H1 (cell line): ENCODE data around the gene ADRB1. TPM values are rescaled to one million over a fixed set of nuclear protein-coding genes. Genes with fewer than 3 reads are reported as not detected.

Experiments
- CTCF ChIA-PET: fragments of 300-600 bp; sonication (Branson Sonifier 250); formaldehyde crosslinking; loops from one replicate; lab custom pipeline; 2021; ENCODE audit not compliant: partially characterized antibody; lab: Charles Lee
- POLR2A ChIA-PET: fragments of 300-600 bp; sonication (Branson Sonifier 250); formaldehyde crosslinking; loops from one replicate; lab custom pipeline; 2021; ENCODE audit warnings: inconsistent platforms; ENCODE audit not compliant: partially characterized antibody; lab: Charles Lee
- DNase-seq, 2 experiments: peaks; one replicate each; pipeline versions ENCODE4 v3.0.0 to v3.0.0-alpha.2; 2010 to 2022; ENCODE audit warnings: low spot score in 2 of 2, low read depth in 1 of 2, mixed read lengths in 1 of 2
- FAIRE-seq: peaks from 2 replicates; lab custom pipeline; 2011; peaks lifted over from hg19 to GRCh38; lab: Jason Lieb, UNC
- H2AFZ ChIP-seq: 2 replicates; pipeline ENCODE4 v1.8.1; 2012; ENCODE audit warnings: low read length, inconsistent platforms
- H2AK5ac ChIP-seq: 2 replicates; pipeline ENCODE4 v1.6.1; 2013; ENCODE audit warnings: low read depth, low read length
- H2BK120ac ChIP-seq: replicated peaks from 2 replicates; pipeline ENCODE3; 2013; ENCODE audit warnings: low read depth, low read length, inconsistent platforms
- H2BK12ac ChIP-seq: 2 replicates; pipeline ENCODE4 v1.6.1; 2013; ENCODE audit warnings: low read depth, low read length
- H2BK15ac ChIP-seq: 2 replicates; pipeline ENCODE4 v1.6.1; 2013; ENCODE audit warnings: low read length
- H2BK20ac ChIP-seq: 2 replicates; pipeline ENCODE4 v1.6.1; 2013; ENCODE audit warnings: low read length
- H2BK5ac ChIP-seq: 2 replicates; pipeline ENCODE4 v1.6.1; 2013; ENCODE audit warnings: low read depth, low read length
- H3K14ac ChIP-seq: 2 replicates; pipeline ENCODE4 v1.6.1; 2013; ENCODE audit warnings: inconsistent platforms; ENCODE audit not compliant: insufficient read length
- H3K18ac ChIP-seq: 2 replicates; pipeline ENCODE4 v1.6.1; 2013; ENCODE audit warnings: low read length; ENCODE audit errors: extremely low read depth
- H3K23ac ChIP-seq: 2 replicates; pipeline ENCODE4 v1.6.1; 2013; ENCODE audit warnings: inconsistent platforms; ENCODE audit not compliant: insufficient read length
- H3K23me2 ChIP-seq: 2 replicates; pipeline ENCODE4 v1.6.1; 2013; ENCODE audit warnings: low read depth, low read length
- H3K27ac ChIP-seq: 2 replicates; pipeline ENCODE4 v1.6.1; 2011; ENCODE audit warnings: low read depth, low read length, inconsistent platforms
- H3K27me3 ChIP-seq, 4 experiments: replicated peaks in 1 of 4; 1 replicate in 1 of 4; 2 replicates in 3 of 4; pipeline versions ENCODE4 v1.6.1 to v1.8.1; 2011 to 2013; ENCODE audit warnings: low read length in 3 of 4, mild to moderate bottlenecking in 3 of 4, inconsistent platforms in 2 of 4, mixed read lengths in 2 of 4, moderate library complexity in 1 of 4; ENCODE audit not compliant: control insufficient read depth in 3 of 4, insufficient read depth in 3 of 4; ENCODE audit errors: extremely low read depth in 1 of 4
- H3K36me3 ChIP-seq, 4 experiments: 2 replicates each; pipeline versions ENCODE4 v1.6.1 to v1.8.1; 2011 to 2013; ENCODE audit warnings: mild to moderate bottlenecking in 4 of 4, low read length in 3 of 4, moderate library complexity in 2 of 4, control low read depth in 1 of 4, inconsistent platforms in 1 of 4; ENCODE audit not compliant: insufficient read depth in 4 of 4, control insufficient read depth in 2 of 4
- H3K4ac ChIP-seq: replicated peaks from 2 replicates; pipeline ENCODE3; 2013; ENCODE audit warnings: low read length, low read depth, mixed read lengths, inconsistent platforms; ENCODE audit not compliant: insufficient read length
- H3K4me1 ChIP-seq, 4 experiments: replicated peaks in 1 of 4; 1 replicate in 1 of 4; 2 replicates in 3 of 4; pipeline versions ENCODE4 v1.6.1 to v1.8.1; 2011 to 2013; ENCODE audit warnings: low read length in 3 of 4, inconsistent platforms in 2 of 4, mixed read lengths in 1 of 4; ENCODE audit not compliant: insufficient read depth in 4 of 4, control insufficient read depth in 3 of 4
- H3K4me2 ChIP-seq, 2 experiments: 2 replicates each; pipeline versions ENCODE4 v1.6.1 to v1.8.1; 2011 to 2013; ENCODE audit warnings: low read depth in 2 of 2, low read length in 2 of 2, control low read depth in 1 of 2, inconsistent platforms in 1 of 2, mild to moderate bottlenecking in 1 of 2; ENCODE audit not compliant: insufficient read depth in 1 of 2
- H3K4me3 ChIP-seq, 4 experiments: fragments of 200-600, 300-600 bp in 1 of 4; sonication (generic), shearing (Covaris generic), sonication (Bioruptor Twin) in 1 of 4; 2 replicates each; pipeline versions ENCODE4 v1.5.1 to v1.8.1; 2011 to 2016; ENCODE audit warnings: low read length in 4 of 4, low read depth in 3 of 4, control low read depth in 2 of 4, inconsistent platforms in 2 of 4, mild to moderate bottlenecking in 2 of 4, mixed read lengths in 1 of 4, moderate library complexity in 1 of 4; ENCODE audit not compliant: insufficient read depth in 2 of 4; ENCODE audit errors: extremely low read depth in 1 of 4
- H3K56ac ChIP-seq: replicated peaks from 2 replicates; pipeline ENCODE3; 2013; ENCODE audit warnings: low read depth, mild to moderate bottlenecking, mixed read lengths, low read length, inconsistent platforms; ENCODE audit not compliant: insufficient read length
- H3K79me1 ChIP-seq: 2 replicates; pipeline ENCODE4 v1.6.1; 2013; ENCODE audit warnings: low read depth, low read length, control low read depth
- H3K79me2 ChIP-seq, 2 experiments: 2 replicates each; pipeline versions ENCODE4 v1.6.1 to v1.8.1; 2012 to 2013; ENCODE audit warnings: low read length in 2 of 2, mild to moderate bottlenecking in 2 of 2, inconsistent platforms in 1 of 2; ENCODE audit not compliant: insufficient read depth in 2 of 2, control insufficient read depth in 1 of 2
- H3K9ac ChIP-seq, 4 experiments: replicated peaks in 1 of 4; 1 replicate in 1 of 4; 2 replicates in 3 of 4; pipeline versions ENCODE4 v1.6.1 to v1.8.1; 2011 to 2013; ENCODE audit warnings: low read depth in 3 of 4, low read length in 3 of 4, control low read depth in 2 of 4, mild to moderate bottlenecking in 2 of 4, moderate library complexity in 2 of 4, inconsistent platforms in 1 of 4; ENCODE audit errors: extremely low read depth in 1 of 4
- H3K9me3 ChIP-seq, 2 experiments: 2 replicates each; pipeline versions ENCODE4 v1.6.1 to v1.8.1; 2012 to 2013; ENCODE audit warnings: mild to moderate bottlenecking in 2 of 2, moderate library complexity in 2 of 2, control low read depth in 1 of 2, inconsistent platforms in 1 of 2, low read depth in 1 of 2, low read length in 1 of 2, mixed read lengths in 1 of 2; ENCODE audit not compliant: insufficient read depth in 2 of 2
- H4K20me1 ChIP-seq, 2 experiments: replicated peaks in 1 of 2; 2 replicates each; pipeline versions ENCODE3 to v1.8.1; 2011 to 2013; ENCODE audit warnings: inconsistent platforms in 2 of 2, low read length in 2 of 2, mild to moderate bottlenecking in 1 of 2; ENCODE audit not compliant: insufficient read depth in 2 of 2, control insufficient read depth in 1 of 2
- H4K5ac ChIP-seq: 2 replicates; pipeline ENCODE4 v1.6.1; 2013; ENCODE audit warnings: low read length, low read depth, mixed read lengths, inconsistent platforms; ENCODE audit not compliant: insufficient read length
- H4K8ac ChIP-seq: 2 replicates; pipeline ENCODE4 v1.8.0; 2013; ENCODE audit warnings: mild to moderate bottlenecking, moderate library complexity, low read length, inconsistent platforms; ENCODE audit not compliant: insufficient read depth; ENCODE audit errors: extremely low read depth
- H4K91ac ChIP-seq: replicated peaks from 2 replicates; pipeline ENCODE3; 2013; ENCODE audit warnings: low read length, mixed read lengths, inconsistent platforms; ENCODE audit not compliant: insufficient read length
- BRCA1 ChIP-seq: IDR thresholded peaks from 2 replicates; pipeline ENCODE4 v1.6.1; 2012; ENCODE audit warnings: low read depth, low read length, improper control_type of control experiment
- CBX5 ChIP-seq: fragments of 300-800, 300-1000 bp; sonication (generic); IDR thresholded peaks from 2 replicates; pipeline ENCODE4 v1.7.1; 2016; ENCODE audit warnings: antibody characterized with exemption, low read length, low read depth
- CTBP2 ChIP-seq: IDR thresholded peaks from 2 replicates; pipeline ENCODE4 v1.7.0; 2011; ENCODE audit warnings: borderline replicate concordance, mild to moderate bottlenecking, moderate library complexity, mixed read lengths, low read length; ENCODE audit not compliant: insufficient read depth, insufficient read length
- EP300 ChIP-seq, 2 experiments: IDR thresholded peaks; 1 replicate in 1 of 2; 2 replicates in 1 of 2; pipeline ENCODE4 v1.6.1; 2011 to 2012; ENCODE audit warnings: low read depth in 2 of 2, low read length in 2 of 2, mild to moderate bottlenecking in 2 of 2, borderline replicate concordance in 1 of 2, inconsistent platforms in 1 of 2, moderate library complexity in 1 of 2
- GABPA ChIP-seq: IDR thresholded peaks from 2 replicates; pipeline ENCODE4 v1.6.1; 2011; ENCODE audit warnings: mild to moderate bottlenecking, low read length, moderate library complexity, borderline replicate concordance; ENCODE audit not compliant: insufficient read depth
- HDAC6 ChIP-seq: IDR thresholded peaks from one replicate; pipeline ENCODE4 v1.7.1; 2012; ENCODE audit warnings: low read depth, mild to moderate bottlenecking, inconsistent platforms, low read length, moderate library complexity
- JUN ChIP-seq: IDR thresholded peaks from 2 replicates; pipeline ENCODE4 v1.6.1; 2011; ENCODE audit warnings: low read depth, mild to moderate bottlenecking, improper control_type of control experiment, low read length
- JUND ChIP-seq: IDR thresholded peaks from 2 replicates; pipeline ENCODE4 v1.6.1; 2011; ENCODE audit warnings: mild to moderate bottlenecking, improper control_type of control experiment, low read length
- KDM1A ChIP-seq: fragments of 200-600, 300-600 bp; sonication (generic); IDR thresholded peaks from 2 replicates; pipeline ENCODE4 v1.7.1; 2016; ENCODE audit warnings: mild to moderate bottlenecking, low read length, borderline replicate concordance
- RBBP5 ChIP-seq: IDR thresholded peaks from 2 replicates; pipeline ENCODE4 v1.7.1; 2012; ENCODE audit warnings: low read depth, mild to moderate bottlenecking, inconsistent platforms, low read length, moderate library complexity, borderline replicate concordance
- SIRT6 ChIP-seq: IDR thresholded peaks from one replicate; pipeline ENCODE4 v1.7.1; 2012; ENCODE audit warnings: low read length, inconsistent platforms
- SP1 ChIP-seq: IDR thresholded peaks from 2 replicates; pipeline ENCODE4 v1.6.1; 2011; ENCODE audit warnings: low read depth, low read length
- SUZ12 ChIP-seq: fragments of 200-600 bp; sonication (generic); IDR thresholded peaks from 2 replicates; pipeline ENCODE4 v1.6.1; 2012; ENCODE audit warnings: mild to moderate bottlenecking, inconsistent platforms, low read length, moderate library complexity, mixed read lengths
- TAF1 ChIP-seq: IDR thresholded peaks from 2 replicates; pipeline ENCODE4 v1.6.1; 2011; ENCODE audit warnings: mild to moderate bottlenecking, low read depth, low read length
- TEAD4 ChIP-seq: IDR thresholded peaks from 2 replicates; pipeline ENCODE4 v1.6.1; 2012; ENCODE audit warnings: low read depth, low read length, inconsistent platforms, mixed read lengths
- WGBS, 2 experiments: shearing (Covaris generic) in 1 of 2; methylation state at CpG; one replicate each; pipeline versions ENCODE4 v1.1.6 to v1.1.7; 2013 to 2015; ENCODE audit warnings: low lambda C conversion rate in 2 of 2, mixed read lengths in 2 of 2, inconsistent platforms in 1 of 2, low coverage in 1 of 2, missing lambda C conversion rate in 1 of 2; ENCODE audit not compliant: insufficient replicate concordance in 2 of 2, insufficient coverage in 1 of 2, insufficient read length in 1 of 2; ENCODE audit errors: extremely low coverage in 1 of 2, missing lambda C conversion rate in 1 of 2; 5-methylcytosine and 5-hydroxymethylcytosine counted together
- polyA plus RNA-seq, 7 experiments: library from polyadenylated mRNA; depleted of rRNA in 3 of 7; stranded (reverse) in 5 of 7; unstranded in 2 of 7; fragments of >200 nt in 5 of 7; fragments of 200-250 nt in 2 of 7; gene quantifications; 1 replicate in 5 of 7; 2 replicates in 1 of 7; 4 replicates in 1 of 7; pipeline versions ENCODE4 v1.2.1 to v1.2.3, GENCODE V29; 2011 to 2013; ENCODE audit warnings: missing spikeins in 2 of 7, mixed read lengths in 2 of 7
- total RNA-seq: library from RNA; stranded (reverse); fragmentation: NEBNext Ultra II Directional; extraction: Animal tissue kit (Norgen Biotek cat#: 25700); gene quantifications from 2 replicates; pipeline ENCODE4 v1.2.1, GENCODE V29; 2021

Gene ADRB1
- total and polyA plus RNA-seq, 2 of the 8 experiments (the other 6 are each of a cell fraction or from before 2014, with no cell fraction given), result 0.14 to 0.48 TPM

GRCh38 chr10:114065049-114065435 is 21.4 kb downstream of the ADRB1 start:
- DNase-seq (no peak), FAIRE-seq (no peak)
- Histone ChIP-seq H2BK5ac (no peak overlapping the region), H3K23me2 (no peaks in the 10 kb centered on the region), H3K4ac (no peak overlapping the region), H3K27ac (no peak overlapping the region), H3K14ac (no peak overlapping the region), H2BK12ac (no peak overlapping the region), H3K9me3 (no peaks in the 10 kb centered on the region), H2BK120ac (no peak overlapping the region), H3K23ac (no peak overlapping the region), H4K20me1 (no peaks in the 10 kb centered on the region), H4K5ac (no peak overlapping the region), H3K9ac (no peak overlapping the region), H3K36me3 (no peaks in the 10 kb centered on the region), H2AK5ac (no peak overlapping the region), H3K27me3 (peaks cover 0 to 3% (median 0%) of the 10 kb centered on the region in 4 experiments; a peak in 2 of 7 replicates), H3K4me1 (peaks cover 0 to 4% (median 0%) of the 10 kb centered on the region in 4 experiments; a peak in 3 of 7 replicates), H3K56ac (no peak overlapping the region), H2BK15ac (no peak overlapping the region), H3K4me2 (no peak overlapping the region), H3K4me3 (no peak overlapping the region), H4K8ac (no peak overlapping the region), H3K79me1 (no peaks in the 10 kb centered on the region), H2BK20ac (no peak overlapping the region), H2AFZ (no peak overlapping the region), H4K91ac (no peak overlapping the region), H3K18ac (no peak overlapping the region), H3K79me2 (no peaks in the 10 kb centered on the region)
- ChIA-PET POLR2A (interaction anchor here (0.7 kb wide), 1 partner anchor 27 kb away, joined by 3 read pairs; no protein-coding TSS in a partner anchor), CTCF (interaction anchor here (1.4 kb wide), 1 partner anchor 13 kb away, joined by 7 read pairs; no protein-coding TSS in a partner anchor)
- WGBS, 2 experiments, result 90% methylated on average over 3 of the region's 3 CpGs; no CpG with 5 or more reads in 1 of the 2 experiments
- TF ChIP-seq SP1, result no peak
- TF ChIP-seq JUN, result no peak
- no peak for TF ChIP-seq SIRT6
- TF ChIP-seq JUND, result no peak
- no peak for TF ChIP-seq TAF1
- no peak for TF ChIP-seq TEAD4
- no peak for TF ChIP-seq BRCA1
- TF ChIP-seq KDM1A, result no peak
- TF ChIP-seq GABPA, result no peak
- TF ChIP-seq CBX5, result no peak
- no peak for TF ChIP-seq SUZ12
- no peak for TF ChIP-seq CTBP2
- TF ChIP-seq RBBP5, result no peak
- TF ChIP-seq HDAC6, result no peak
- TF ChIP-seq EP300 (IDR thresholded peaks at IDR 0.05; ENCODE audit: borderline replicate concordance in 1 of 2, low read depth in 2 of 2, low read length in 2 of 2), result no peak
